GM12892 (cell line): Measurements from ENCODE around the gene ABLIM2.

Experiments
- POLR2A ChIP-seq: IDR thresholded peaks from 2 replicates; pipeline ENCODE4 v1.6.1; 2011; ENCODE audit warnings: low read depth, low read length, control low read depth
- POLR2AphosphoS5 ChIP-seq: IDR thresholded peaks from 2 replicates; pipeline ENCODE4 v1.6.1; 2011; ENCODE audit warnings: low read depth, low read length, control low read depth

- TF ChIP-seq POLR2A: no peak
- TF ChIP-seq POLR2AphosphoS5: no peak
These were observed 104.7 kb downstream of the ABLIM2 start for GRCh38 chr4:8053688-8054449.
